Stomach (tissue), 9 donors: ENCODE results near the gene MAPK8IP3. TPM values are rescaled to one million over a fixed set of nuclear protein-coding genes. Genes with fewer than 3 reads are reported as not detected.

Source experiments
- DNase-seq, 2 donors: peaks; one replicate each; pipeline versions ENCODE4 v3.0.0 to v3.0.0-alpha.2; 2013 to 2019
- H3K27ac ChIP-seq, 5 donors: fragments of 200-600 bp in 4 of 5; sonication (generic) in 4 of 5; one replicate each; pipeline ENCODE4 v1.5.1; 2013 to 2019; ENCODE audit warnings: mild to moderate bottlenecking in 1 of 5, moderate library complexity in 1 of 5
- H3K27me3 ChIP-seq, 3 donors: fragments of 200-600 bp; sonication (generic); one replicate each; pipeline ENCODE4 v1.5.1; 2017 to 2019; ENCODE audit warnings: mixed run types in 1 of 3
- H3K36me3 ChIP-seq, 4 donors: fragments of 200-600 bp; sonication (generic); 1 replicate in 3 of 4; 2 replicates in 1 of 4; pipeline ENCODE4 v1.5.1; 2016 to 2019
- H3K4me1 ChIP-seq, 4 donors: fragments of 200-600 bp; sonication (generic); one replicate each; pipeline ENCODE4 v1.5.1; 2016 to 2019
- H3K4me3 ChIP-seq, 4 donors: fragments of 200-600 bp; sonication (generic) in 3 of 4; one replicate each; pipeline ENCODE4 v1.5.1; 2016 to 2019; ENCODE audit warnings: mild to moderate bottlenecking in 1 of 4
- H3K9me3 ChIP-seq, 4 donors: fragments of 200-600 bp; sonication (generic); one replicate each; pipeline ENCODE4 v1.5.1; 2016 to 2019
- EP300 ChIP-seq: sonication (generic); formaldehyde crosslinking; IDR thresholded peaks from one replicate; pipeline ENCODE4 v1.6.1; 2017; ENCODE audit warnings: antibody characterized with exemption
- POLR2A ChIP-seq, 4 donors: fragments of 450-650 bp; IDR thresholded peaks; one replicate each; pipeline ENCODE4 v1.6.1; 2016; ENCODE audit warnings: antibody characterized with exemption in 4 of 4, control low read depth in 2 of 4, mild to moderate bottlenecking in 1 of 4, moderate library complexity in 1 of 4
- POLR2AphosphoS5 ChIP-seq, 3 donors: sonication (generic); formaldehyde crosslinking; IDR thresholded peaks; one replicate each; pipeline ENCODE4 v1.6.1; 2016; ENCODE audit warnings: antibody characterized with exemption in 3 of 3
- WGBS, 5 donors: extraction: QIAGEN DNeasy Blood & Tissue Kit in 3 of 5; methylation state at CpG; one replicate each; pipeline versions ENCODE4 v1.1.5 to v1.1.7; 2013 to 2018; 5-methylcytosine and 5-hydroxymethylcytosine counted together
- intact Hi-C: fragments of 100-400 bp; cut with DNase I; formaldehyde crosslinking; loops from one replicate; pipeline ENCODE4 v1.15.1; 2023; ENCODE audit warnings: low total_unique reads
- polyA plus RNA-seq, 3 donors: library from polyadenylated mRNA; stranded (reverse); fragments of 200-250 nt; gene quantifications; one replicate each; pipeline ENCODE4 v1.2.3, GENCODE V29; 2013
- total RNA-seq, 5 donors: library from RNA; depleted of rRNA; stranded (reverse); fragments of >200 nt; gene quantifications; one replicate each; pipeline versions ENCODE4 v1.1.0 to v1.2.3, GENCODE V29; 2014 to 2016
- TF ChIP-seq, protein P1 (sequence below), 7 experiments: fragments of 450-650 bp in 4 of 7; fragments of 200-600 bp in 3 of 7; sonication (generic) in 3 of 7; IDR thresholded peaks; one replicate each; pipeline ENCODE4 v1.5.1; 2016 to 2019; ENCODE audit warnings: antibody characterized with exemption in 7 of 7, control low read depth in 2 of 7, mild to moderate bottlenecking in 1 of 7
- donor health status: healthy with polysubstance abuse.
- donor health status: Bipolar disorder and iron deficiency.
- donor health status: healthy.

MAPK8IP3 gene
- total and polyA plus RNA-seq, 8 donors = 10.1 to 320 (median 56.3) TPM

DNA sequence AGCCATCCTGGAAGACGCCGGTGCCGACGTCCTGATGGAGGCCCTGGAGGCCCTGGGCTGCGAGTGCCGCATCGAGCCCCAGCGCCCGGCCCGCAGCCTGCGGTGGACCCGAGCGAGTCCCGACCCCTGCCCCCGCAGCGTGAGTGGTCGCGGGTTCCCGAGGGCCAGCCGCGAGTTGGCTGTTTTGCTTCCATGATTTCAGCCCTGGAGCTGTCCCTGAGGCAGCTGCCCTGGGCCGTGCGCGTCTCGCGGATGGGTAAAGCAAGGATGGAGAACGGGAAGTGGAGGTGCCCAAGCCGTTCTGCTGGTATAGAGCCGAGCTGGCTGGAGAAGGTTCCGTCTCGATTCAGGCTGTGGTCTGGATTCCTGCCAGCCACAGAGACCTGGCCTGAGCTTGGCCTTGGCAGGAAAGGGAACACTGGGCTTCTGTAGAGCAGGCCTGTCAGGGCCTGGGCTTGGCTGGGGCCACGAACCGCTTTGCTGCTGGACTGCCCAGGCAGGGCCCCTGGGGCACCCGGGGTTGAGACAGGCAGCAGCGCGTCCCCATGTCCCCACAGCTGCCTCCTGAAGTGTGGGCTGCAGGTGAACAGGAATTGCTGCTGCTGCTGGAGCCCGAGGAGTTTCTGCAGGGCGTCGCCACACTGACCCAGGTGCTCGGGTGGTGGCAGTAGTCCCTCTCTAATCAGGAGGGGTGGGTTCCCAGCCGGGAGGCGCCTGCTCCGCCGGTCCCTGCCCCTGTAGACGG, 67.9 kb downstream of the MAPK8IP3 start:
- DNase-seq = peak in 1 of 2 donors; percentile 70
- H3K27ac ChIP-seq = peak overlapping the region; percentile 92 to 97 (median 95)
- WGBS, 5 donors = 4 to 9% (median 7%) methylated on average over 25 to 45 of the region's 45 CpGs
- H3K36me3 ChIP-seq = peaks cover 24 to 53% (median 50%) of the 10 kb centered on the region in 4 donors
- no peaks in the 10 kb centered on the region for H3K9me3 ChIP-seq
- TF ChIP-seq, protein P1, sequence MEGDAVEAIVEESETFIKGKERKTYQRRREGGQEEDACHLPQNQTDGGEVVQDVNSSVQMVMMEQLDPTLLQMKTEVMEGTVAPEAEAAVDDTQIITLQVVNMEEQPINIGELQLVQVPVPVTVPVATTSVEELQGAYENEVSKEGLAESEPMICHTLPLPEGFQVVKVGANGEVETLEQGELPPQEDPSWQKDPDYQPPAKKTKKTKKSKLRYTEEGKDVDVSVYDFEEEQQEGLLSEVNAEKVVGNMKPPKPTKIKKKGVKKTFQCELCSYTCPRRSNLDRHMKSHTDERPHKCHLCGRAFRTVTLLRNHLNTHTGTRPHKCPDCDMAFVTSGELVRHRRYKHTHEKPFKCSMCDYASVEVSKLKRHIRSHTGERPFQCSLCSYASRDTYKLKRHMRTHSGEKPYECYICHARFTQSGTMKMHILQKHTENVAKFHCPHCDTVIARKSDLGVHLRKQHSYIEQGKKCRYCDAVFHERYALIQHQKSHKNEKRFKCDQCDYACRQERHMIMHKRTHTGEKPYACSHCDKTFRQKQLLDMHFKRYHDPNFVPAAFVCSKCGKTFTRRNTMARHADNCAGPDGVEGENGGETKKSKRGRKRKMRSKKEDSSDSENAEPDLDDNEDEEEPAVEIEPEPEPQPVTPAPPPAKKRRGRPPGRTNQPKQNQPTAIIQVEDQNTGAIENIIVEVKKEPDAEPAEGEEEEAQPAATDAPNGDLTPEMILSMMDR (IDR thresholded peaks at IDR 0.05) = no peak
- peak in 1 of 3 donors; percentile 4 for TF ChIP-seq POLR2AphosphoS5 (IDR thresholded peaks at IDR 0.05)
- H3K4me1 ChIP-seq = peaks cover 35 to 64% (median 60%) of the 10 kb centered on the region in 4 donors
- intact Hi-C loops = no loop called here
- H3K27me3 ChIP-seq = no peaks in the 10 kb centered on the region
- peak overlapping the region; percentile 75 to 98 (median 94) for H3K4me3 ChIP-seq

DNA sequence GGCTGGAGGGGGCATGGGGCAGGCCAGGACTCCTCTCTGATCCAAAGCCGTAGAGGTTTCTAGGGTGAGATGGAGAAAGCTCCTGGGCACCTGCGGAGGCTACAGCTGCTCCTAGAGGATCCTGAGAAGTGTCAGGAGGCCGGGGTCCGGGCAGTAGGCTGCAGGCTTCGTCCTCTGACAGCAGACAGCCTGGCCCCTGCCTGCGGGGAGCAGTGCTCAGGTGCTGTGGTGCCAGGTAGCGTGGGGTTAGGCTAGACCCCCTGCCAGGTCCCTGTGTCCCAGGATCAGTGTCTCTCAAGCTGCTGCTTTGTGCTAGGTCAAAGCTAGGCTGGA, 68.4 kb downstream of the MAPK8IP3 start:
- H3K27me3 ChIP-seq = no peaks in the 10 kb centered on the region
- intact Hi-C loops = no loop called here
- peaks cover 35 to 68% (median 59%) of the 10 kb centered on the region in 4 donors for H3K4me1 ChIP-seq
- H3K9me3 ChIP-seq = no peaks in the 10 kb centered on the region
- TF ChIP-seq EP300 = no peak
- DNase-seq = no peak
- H3K36me3 ChIP-seq = peaks cover 23 to 53% (median 50%) of the 10 kb centered on the region in 4 donors
- peak overlapping the region in 3 of 4 donors; percentile 75 to 98 (median 96) for H3K4me3 ChIP-seq
- 63 to 92% (median 77%) methylated on average over 2 to 7 of the region's 7 CpGs for WGBS, 5 donors
- H3K27ac ChIP-seq = peak overlapping the region in 4 of 5 donors; percentile 92 to 97 (median 94)

DNA sequence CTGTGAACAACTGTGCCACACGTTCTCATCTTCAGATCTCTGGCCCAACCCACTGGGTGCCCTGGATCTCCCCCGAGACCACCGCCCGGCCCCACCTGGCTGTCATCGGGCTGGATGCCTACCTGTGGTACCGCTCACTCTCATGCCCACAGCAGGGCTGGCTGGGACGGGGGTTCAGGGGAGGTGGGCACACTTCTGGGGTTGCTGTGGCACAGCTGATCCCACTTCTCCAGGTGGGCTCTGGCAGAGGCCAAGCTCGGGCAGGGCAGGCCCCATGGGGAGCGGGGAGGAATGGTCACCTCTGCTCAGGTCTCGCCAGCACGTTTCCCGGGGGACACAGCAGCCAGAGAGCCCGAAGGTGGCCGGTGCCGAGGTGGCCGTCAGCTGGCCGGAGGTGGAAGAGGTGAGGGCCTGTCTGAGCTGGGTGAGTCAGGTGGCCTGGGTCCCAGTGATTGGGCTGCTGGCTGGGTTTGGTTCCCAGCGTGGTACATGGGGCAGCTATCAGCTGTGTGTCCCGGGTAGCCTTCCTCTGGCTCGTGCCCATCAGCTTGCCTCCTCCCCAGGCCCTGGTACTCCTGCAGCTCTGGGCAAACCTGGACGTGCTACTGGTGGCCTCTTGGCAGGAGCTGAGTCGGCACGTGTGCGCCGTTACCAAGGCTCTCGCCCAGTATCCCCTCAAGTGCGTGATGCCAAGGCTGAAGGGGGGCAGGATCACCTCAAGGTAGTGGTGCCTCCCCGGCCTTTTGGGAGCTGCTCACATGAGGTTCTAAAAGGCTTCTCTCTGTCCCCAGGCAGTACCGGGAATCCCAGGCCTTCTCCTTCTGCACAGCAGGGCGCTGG, 69.2 kb downstream of the MAPK8IP3 start:
- H3K27ac ChIP-seq = no peak overlapping the region
- intact Hi-C loops = no loop called here
- H3K9me3 ChIP-seq = no peaks in the 10 kb centered on the region
- no peak overlapping the region for H3K4me3 ChIP-seq
- H3K4me1 ChIP-seq = peaks cover 34 to 69% (median 59%) of the 10 kb centered on the region in 4 donors
- TF ChIP-seq, protein P1 (IDR thresholded peaks at IDR 0.05) = no peak
- TF ChIP-seq EP300 = no peak
- no peak for TF ChIP-seq POLR2A (IDR thresholded peaks at IDR 0.05)
- no peak for TF ChIP-seq POLR2AphosphoS5 (IDR thresholded peaks at IDR 0.05)
- DNase-seq = no peak
- H3K27me3 ChIP-seq = no peaks in the 10 kb centered on the region
- WGBS, 5 donors = 87 to 91% (median 91%) methylated on average over 14 to 30 of the region's 30 CpGs
- H3K36me3 ChIP-seq = peaks cover 29 to 55% (median 54%) of the 10 kb centered on the region in 4 donors

GRCh38 chr16:1775846-1776671, 70.1 kb downstream of the MAPK8IP3 start:
- peaks cover 30 to 68% (median 59%) of the 10 kb centered on the region in 4 donors for H3K4me1 ChIP-seq
- H3K4me3 ChIP-seq = no peak overlapping the region
- DNase-seq = no peak
- no peaks in the 10 kb centered on the region for H3K27me3 ChIP-seq
- intact Hi-C loops = no loop called here
- TF ChIP-seq, protein P1 (IDR thresholded peaks at IDR 0.05) = no peak
- TF ChIP-seq POLR2AphosphoS5 (IDR thresholded peaks at IDR 0.05) = no peak
- no peak for TF ChIP-seq POLR2A (IDR thresholded peaks at IDR 0.05)
- no peak for TF ChIP-seq EP300
- 82 to 88% (median 85%) methylated on average over 4 to 28 of the region's 28 CpGs for WGBS, 5 donors
- no peak overlapping the region for H3K27ac ChIP-seq
- H3K36me3 ChIP-seq = peaks cover 36 to 64% (median 62%) of the 10 kb centered on the region in 4 donors
- H3K9me3 ChIP-seq = no peaks in the 10 kb centered on the region
